ENCODE results near the gene NT5C2. TPM values are rescaled to one million over a fixed set of nuclear protein-coding genes. Genes with fewer than 3 reads are reported as not detected.
"Not testable (repeated sequence)": the region's sequence is repeated elsewhere in the genome, so short reads cannot be mapped to it uniquely, and the experiment has no call there.

Gene NT5C2
- total RNA-seq = 86.4 TPM

- no peak for FAIRE-seq
Observed at GRCh38 chr10:103193107-103193819, at the start of gene NT5C2. TSS of gene NT5C2 (minus strand) at chr10:103193272. CDS start at chr10:103174958, 18,314 bp downstream.

GRCh38 chr10:103241262-103242011 is 48.4 kb upstream of the NT5C2 start:
- DNase-seq (ENCODE audit: low spot score in 2 of 2) (peak in 1 of 2 donors; percentile 39), FAIRE-seq (no peak)

More at GRCh38 chr10:103193107-103193819, at the start of gene NT5C2:
- peak; percentile 81 to 84 for DNase-seq (ENCODE audit: low spot score in 2 of 2)

- DNase-seq (ENCODE audit: low spot score in 2 of 2) (no peak), FAIRE-seq (no peak)
Observed at GRCh38 chr10:103238506-103239252, 45.6 kb upstream of the NT5C2 start.

- no peak for FAIRE-seq
- no peak for DNase-seq (ENCODE audit: low spot score in 2 of 2)
Observed at GRCh38 chr10:103235775-103236174, 42.7 kb upstream of the NT5C2 start.

DNA sequence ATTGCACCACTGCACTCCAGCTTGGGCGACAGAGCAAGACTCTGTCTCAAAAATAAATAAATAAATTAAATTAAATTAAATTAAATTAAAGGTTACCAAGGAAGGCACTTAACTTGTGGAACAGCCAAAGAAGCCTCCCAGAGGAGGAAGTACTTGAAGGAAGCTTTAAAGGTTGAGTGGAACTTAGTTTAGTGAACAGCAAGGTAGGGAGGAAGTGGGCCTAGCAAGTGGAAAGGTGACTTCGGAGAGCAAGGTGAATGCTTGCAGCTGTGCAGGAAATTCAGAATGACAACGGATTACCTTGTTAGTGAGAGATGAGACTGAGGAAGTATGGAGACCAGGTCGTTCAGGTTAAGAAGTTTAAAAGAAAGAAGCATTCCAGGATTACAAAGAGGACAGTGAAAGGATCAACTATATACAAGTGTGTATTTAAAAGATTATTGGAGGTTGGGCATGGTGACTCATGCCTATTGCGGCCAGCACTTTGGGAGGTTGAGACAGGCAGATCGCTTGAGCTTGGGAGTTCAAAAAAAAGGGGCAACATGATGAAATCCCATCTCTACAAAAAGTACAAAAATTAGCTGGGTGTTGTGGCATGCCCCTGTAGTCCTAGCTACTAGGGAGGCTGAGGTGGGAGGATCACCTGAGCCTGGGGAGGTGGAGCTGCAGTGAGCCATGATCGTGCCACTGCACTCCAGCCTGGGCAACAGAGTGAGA is 39.9 kb upstream of the NT5C2 start:
- DNase-seq (ENCODE audit: low spot score in 2 of 2) (no peak), FAIRE-seq (no peak)

- DNase-seq (ENCODE audit: low spot score in 2 of 2) (no peak), FAIRE-seq (no peak)
Observed at GRCh38 chr10:103232131-103232673, 39.1 kb upstream of the NT5C2 start.

DNA sequence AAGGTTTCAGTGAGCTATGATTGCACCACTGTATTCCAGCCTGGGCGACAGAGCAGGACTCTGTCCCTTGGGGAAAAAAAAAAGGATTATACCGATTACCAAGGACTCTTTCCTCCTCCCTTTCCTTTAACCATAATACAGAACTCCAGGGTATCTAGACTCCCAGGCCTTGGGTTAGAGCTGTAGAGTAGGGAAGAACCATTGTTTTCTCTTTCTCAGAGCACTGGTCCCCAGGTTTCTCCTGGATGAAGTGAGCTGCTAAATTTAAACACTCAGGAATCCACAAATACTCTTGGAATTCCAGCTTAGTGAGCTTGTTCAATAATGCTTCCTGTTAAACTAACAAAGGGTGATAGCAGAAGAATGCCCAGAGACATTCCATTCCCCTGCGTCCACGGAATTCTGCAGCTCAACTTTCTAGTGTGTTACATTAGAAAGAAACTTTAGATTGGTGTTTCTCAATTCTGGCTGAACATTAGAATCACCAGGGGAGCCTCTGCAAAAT is 38.0 kb upstream of the NT5C2 start:
- no peak for FAIRE-seq
- DNase-seq (ENCODE audit: low spot score in 2 of 2) = no peak

DNA sequence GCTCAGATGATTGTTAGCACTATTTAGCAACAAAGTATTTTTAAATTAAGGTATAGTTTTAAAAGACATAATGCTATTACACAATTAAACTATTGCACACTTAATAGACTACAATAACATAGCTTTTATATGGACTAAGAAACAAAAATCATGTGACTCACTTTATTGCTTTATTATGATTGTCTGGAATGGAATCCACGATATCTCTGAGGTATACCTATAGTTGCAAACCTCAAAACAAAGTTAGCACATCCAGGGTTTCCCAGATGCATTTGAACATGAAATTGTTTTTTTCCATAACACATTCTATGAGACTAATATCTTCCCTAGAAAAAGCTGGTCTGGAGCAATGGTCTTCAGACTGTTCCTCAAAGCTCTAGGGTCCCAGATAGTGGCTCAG is 34.3 kb upstream of the NT5C2 start:
- no peak for DNase-seq (ENCODE audit: low spot score in 2 of 2)
- no peak for FAIRE-seq

- FAIRE-seq = no peak
- no peak for DNase-seq (ENCODE audit: low spot score in 2 of 2)
Observed at GRCh38 chr10:103225939-103226338, 32.9 kb upstream of the NT5C2 start.

DNA sequence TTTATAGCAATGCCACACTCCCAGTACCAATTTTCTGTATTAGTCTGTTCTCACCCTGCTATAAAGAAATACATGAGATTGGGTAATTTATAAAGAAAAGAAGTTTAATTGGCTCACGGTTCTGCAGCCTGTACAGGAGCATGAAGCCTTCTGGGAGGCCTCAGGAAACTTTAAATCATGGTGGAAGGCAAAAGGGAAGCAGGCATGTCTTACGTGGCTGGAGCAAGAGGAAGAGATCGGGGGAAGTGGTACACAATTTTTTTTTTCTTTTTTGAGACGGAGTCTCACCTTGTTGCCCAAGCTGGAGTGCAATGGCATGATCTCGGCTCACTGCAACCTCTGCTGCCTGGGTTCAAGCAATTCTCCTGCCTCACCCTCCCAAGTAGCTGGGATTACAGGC is 31.6 kb upstream of the NT5C2 start:
- not testable (repeated sequence) for FAIRE-seq; DNase-seq (ENCODE audit: low spot score in 2 of 2)

- no peak for FAIRE-seq
- DNase-seq (ENCODE audit: low spot score in 2 of 2) = no peak
Observed at GRCh38 chr10:103224133-103224532, 31.1 kb upstream of the NT5C2 start.

DNA sequence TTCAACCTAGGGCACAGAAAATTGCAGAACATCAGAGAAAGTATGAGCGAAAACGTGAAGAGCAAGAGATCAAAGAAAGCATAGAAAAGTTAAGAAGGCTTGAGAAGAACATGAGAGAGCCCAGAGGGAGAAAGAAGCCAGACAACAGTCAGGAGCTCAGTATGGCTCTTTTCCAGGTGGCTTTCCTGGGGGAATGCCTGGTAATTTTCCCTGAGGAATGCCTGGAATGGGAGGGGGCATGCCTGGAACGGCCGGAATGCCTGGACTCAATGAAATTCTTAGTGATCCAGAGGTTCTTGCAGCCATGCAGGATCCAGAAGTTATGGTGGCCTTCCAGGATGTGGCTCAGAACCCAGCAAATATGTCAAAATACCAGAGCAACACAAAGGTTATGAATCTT is 23.3 kb upstream of the NT5C2 start:
- not testable (repeated sequence) for FAIRE-seq; DNase-seq (ENCODE audit: low spot score in 2 of 2)

DNA sequence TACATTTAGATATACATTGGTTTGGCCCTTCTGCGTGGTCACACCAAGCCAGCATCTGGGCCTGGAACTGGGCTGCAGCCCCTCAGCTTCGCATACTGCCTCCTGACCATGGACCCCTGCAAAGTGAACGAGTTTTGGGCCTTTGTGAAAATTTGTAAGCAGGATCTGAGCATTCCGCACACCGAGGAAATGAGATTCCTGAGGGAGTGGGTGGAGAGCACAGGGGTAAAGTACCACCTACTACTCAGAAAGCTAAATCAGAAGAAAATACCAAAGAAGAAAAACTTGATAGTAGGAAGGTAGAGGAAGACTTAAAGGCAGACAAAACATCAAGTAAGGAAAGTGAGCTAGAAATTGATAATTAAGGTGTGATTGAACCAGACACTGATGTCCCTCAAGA is 22.5 kb upstream of the NT5C2 start:
- DNase-seq (ENCODE audit: low spot score in 2 of 2) (no peak), FAIRE-seq (no peak)

DNA sequence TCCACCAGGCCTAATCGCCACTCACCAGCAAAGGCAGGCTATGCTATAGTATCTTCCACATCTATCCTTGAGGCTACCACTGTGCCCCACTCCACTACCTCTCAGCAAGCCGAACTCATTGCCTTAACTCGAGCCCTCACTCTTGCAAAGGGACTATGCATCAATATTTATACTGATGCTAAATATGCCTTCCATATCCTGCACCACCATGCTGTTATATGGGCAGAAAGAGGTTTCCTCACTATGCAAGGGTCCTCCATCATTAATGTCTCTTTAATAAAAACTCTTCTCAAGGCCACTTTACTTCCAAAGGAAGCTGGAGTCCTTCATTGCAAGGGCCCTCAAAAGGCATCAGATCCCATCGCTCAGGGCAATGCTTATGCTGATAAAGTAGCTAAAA is 17.2 kb upstream of the NT5C2 start:
- FAIRE-seq; DNase-seq (ENCODE audit: low spot score in 2 of 2): not testable (repeated sequence)

DNA sequence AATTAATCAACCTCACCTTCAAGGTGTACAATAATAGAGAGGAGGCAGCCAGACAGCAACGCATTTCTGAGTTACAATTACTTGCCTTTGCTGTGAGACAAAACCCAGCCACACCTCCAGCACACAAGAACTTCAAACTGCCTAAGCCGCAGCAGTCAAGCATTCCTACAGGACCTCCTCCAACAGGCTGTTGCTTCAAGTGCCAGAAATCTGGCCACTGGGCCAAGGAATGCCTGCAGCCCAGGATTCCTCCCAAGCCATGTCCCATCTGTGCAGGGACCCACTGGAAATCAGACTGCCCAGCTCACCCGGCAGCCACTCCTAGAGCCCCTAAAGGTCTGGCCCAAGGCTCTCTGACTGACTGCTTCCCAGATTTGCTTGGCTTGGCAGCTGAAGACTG is 14.6 kb upstream of the NT5C2 start:
- DNase-seq (ENCODE audit: low spot score in 2 of 2); FAIRE-seq: not testable (repeated sequence)

DNA sequence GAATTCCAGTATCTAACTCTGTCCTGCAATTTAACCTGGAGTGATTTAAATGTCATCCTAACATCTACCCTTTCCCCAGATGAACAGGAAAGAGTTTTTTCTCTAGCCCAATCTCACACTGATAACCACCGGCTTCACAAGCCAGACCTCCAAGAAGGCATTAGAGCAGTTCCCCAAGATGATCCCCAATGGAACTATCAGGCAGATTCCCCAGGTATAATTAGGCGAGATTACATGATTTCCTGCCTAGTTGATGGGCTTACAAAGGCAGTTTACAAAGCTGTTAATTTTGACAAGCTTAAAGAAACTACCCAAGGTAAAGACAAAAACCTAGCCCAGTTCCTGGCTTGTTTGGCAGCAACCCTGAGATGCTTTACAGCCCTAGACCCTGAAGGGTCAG is 14.1 kb upstream of the NT5C2 start:
- FAIRE-seq (no peak), DNase-seq (ENCODE audit: low spot score in 2 of 2) (no peak)

DNA sequence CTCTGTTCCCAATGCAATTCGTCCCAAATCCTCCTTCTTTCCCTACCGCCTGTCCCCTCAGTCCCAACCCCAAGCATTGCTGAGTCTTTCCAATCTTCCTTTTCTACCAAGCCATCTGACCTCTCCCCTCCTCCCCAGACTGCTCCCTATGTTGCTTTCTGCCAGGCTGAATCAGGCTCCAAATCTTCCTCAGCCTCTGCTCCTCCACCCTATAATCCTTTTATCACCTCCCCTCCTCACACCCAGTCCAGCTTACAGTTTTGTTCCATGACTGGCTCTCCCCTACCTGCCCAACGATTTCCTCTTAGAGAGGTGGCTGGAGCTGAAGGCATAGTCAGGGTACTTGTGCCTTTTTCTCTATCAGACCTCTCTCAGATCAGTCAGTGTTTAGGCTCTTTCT is 13.6 kb upstream of the NT5C2 start:
- not testable (repeated sequence) for FAIRE-seq; DNase-seq (ENCODE audit: low spot score in 2 of 2)

DNA sequence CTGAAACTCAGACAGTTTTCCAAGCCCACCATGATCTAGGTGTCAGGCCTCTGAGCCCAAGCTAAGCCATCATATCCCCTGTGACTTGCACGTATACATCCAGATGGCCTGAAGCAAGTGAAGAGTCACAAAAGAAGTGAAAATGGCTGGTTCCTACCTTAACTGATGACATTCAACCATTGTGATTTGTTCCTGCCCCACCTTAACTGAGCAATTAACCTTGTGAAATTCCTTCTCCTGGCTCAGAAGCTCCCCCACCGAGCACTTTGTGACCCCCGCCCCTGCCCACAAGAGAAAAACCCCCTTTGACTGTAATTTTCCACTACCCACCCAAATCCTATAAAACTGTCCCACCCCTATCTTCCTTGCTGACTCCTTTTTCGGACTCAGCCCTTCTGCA is 12.3 kb upstream of the NT5C2 start:
- not testable (repeated sequence) for DNase-seq (ENCODE audit: low spot score in 2 of 2); FAIRE-seq

GRCh38 chr10:103204353-103205255 is 11.5 kb upstream of the NT5C2 start:
- no peak for FAIRE-seq
- DNase-seq (ENCODE audit: low spot score in 2 of 2) = no peak
